Stomach (tissue), 4 donors: Measurements from ENCODE around the gene DOCK2.

ENCODE experiments used
- CTCF ChIP-seq, 7 experiments: fragments of 450-650 bp in 4 of 7; fragments of 200-600 bp in 3 of 7; sonication (generic) in 3 of 7; IDR thresholded peaks; one replicate each; pipeline ENCODE4 v1.5.1; 2016 to 2019; ENCODE audit warnings: antibody characterized with exemption in 7 of 7, control low read depth in 2 of 7, mild to moderate bottlenecking in 1 of 7
- EP300 ChIP-seq: sonication (generic); formaldehyde crosslinking; IDR thresholded peaks from one replicate; pipeline ENCODE4 v1.6.1; 2017; ENCODE audit warnings: antibody characterized with exemption
- POLR2A ChIP-seq, 4 donors: fragments of 450-650 bp; IDR thresholded peaks; one replicate each; pipeline ENCODE4 v1.6.1; 2016; ENCODE audit warnings: antibody characterized with exemption in 4 of 4, control low read depth in 2 of 4, mild to moderate bottlenecking in 1 of 4, moderate library complexity in 1 of 4
- POLR2AphosphoS5 ChIP-seq, 3 donors: sonication (generic); formaldehyde crosslinking; IDR thresholded peaks; one replicate each; pipeline ENCODE4 v1.6.1; 2016; ENCODE audit warnings: antibody characterized with exemption in 3 of 3

- TF ChIP-seq POLR2A (IDR thresholded peaks at IDR 0.05) = no peak
- no peak for TF ChIP-seq CTCF (IDR thresholded peaks at IDR 0.05)
- no peak for TF ChIP-seq EP300
- no peak for TF ChIP-seq POLR2AphosphoS5 (IDR thresholded peaks at IDR 0.05)
Measured at GRCh38 chr5:169637549-169638121, 560 bp downstream of the DOCK2 start.
